H9 (cell line): Measurements from ENCODE around the gene HNMT. TPM values are rescaled to one million over a fixed set of nuclear protein-coding genes. Genes with fewer than 3 reads are reported as not detected.

Experiments used
- DNase-seq: peaks from one replicate; pipeline ENCODE4 v3.0.0-alpha.2; 2017
- H2AFZ ChIP-seq: one replicate; pipeline ENCODE4 v1.6.1; 2013; ENCODE audit warnings: mild to moderate bottlenecking, low read length, control low read depth, moderate library complexity
- H2AK5ac ChIP-seq: 2 replicates; pipeline ENCODE4 v1.6.1; 2013; ENCODE audit warnings: low read length, control low read depth, mixed read lengths; ENCODE audit not compliant: insufficient read length
- H2BK120ac ChIP-seq: one replicate; pipeline ENCODE4 v1.6.1; 2013; ENCODE audit warnings: low read depth, mild to moderate bottlenecking, low read length, control low read depth, inconsistent platforms; ENCODE audit not compliant: poor library complexity, severe bottlenecking
- H2BK12ac ChIP-seq: 2 replicates; pipeline ENCODE4 v1.6.1; 2013; ENCODE audit warnings: low read length, control low read depth, mixed read lengths, low read depth; ENCODE audit not compliant: insufficient read length
- H2BK15ac ChIP-seq: 2 replicates; pipeline ENCODE4 v1.6.1; 2013; ENCODE audit warnings: low read depth, low read length, control low read depth
- H2BK20ac ChIP-seq: one replicate; pipeline ENCODE4 v1.6.1; 2013; ENCODE audit warnings: low read depth, mild to moderate bottlenecking, low read length, control low read depth, inconsistent platforms; ENCODE audit not compliant: poor library complexity, severe bottlenecking
- H2BK5ac ChIP-seq: 2 replicates; pipeline ENCODE4 v1.6.1; 2013; ENCODE audit warnings: low read length, control low read depth, mixed read lengths; ENCODE audit not compliant: insufficient read length
- H3K14ac ChIP-seq: 2 replicates; pipeline ENCODE4 v1.6.1; 2013; ENCODE audit warnings: low read length, control low read depth; ENCODE audit not compliant: insufficient read depth
- H3K18ac ChIP-seq: 2 replicates; pipeline ENCODE4 v1.6.1; 2013; ENCODE audit warnings: low read depth, mild to moderate bottlenecking, mixed read lengths, low read length, control low read depth; ENCODE audit not compliant: insufficient read length
- H3K23ac ChIP-seq: 2 replicates; pipeline ENCODE4 v1.6.1; 2013; ENCODE audit warnings: low read length, control low read depth, mixed read lengths, low read depth; ENCODE audit not compliant: insufficient read length
- H3K23me2 ChIP-seq: 2 replicates; pipeline ENCODE4 v1.6.1; 2013; ENCODE audit warnings: low read depth, mild to moderate bottlenecking, mixed read lengths, low read length, control low read depth; ENCODE audit not compliant: insufficient read length, poor library complexity, severe bottlenecking
- H3K27ac ChIP-seq: 2 replicates; pipeline ENCODE4 v1.5.1; 2013; ENCODE audit warnings: low read length, control low read depth, mixed read lengths, low read depth; ENCODE audit not compliant: insufficient read length
- H3K27me3 ChIP-seq: 2 replicates; pipeline ENCODE4 v1.6.1; 2013; ENCODE audit warnings: low read length, control low read depth, inconsistent platforms; ENCODE audit not compliant: insufficient read depth
- H3K4ac ChIP-seq: 2 replicates; pipeline ENCODE4 v1.6.1; 2013; ENCODE audit warnings: low read depth, mild to moderate bottlenecking, control low read depth, inconsistent platforms, low read length, moderate library complexity
- H3K4me1 ChIP-seq: 2 replicates; pipeline ENCODE4 v1.6.1; 2013; ENCODE audit warnings: low read length, control low read depth, inconsistent platforms; ENCODE audit not compliant: insufficient read depth
- H3K4me2 ChIP-seq: 2 replicates; pipeline ENCODE4 v1.6.1; 2013; ENCODE audit warnings: low read length, control low read depth, mixed read lengths; ENCODE audit not compliant: insufficient read length, insufficient read depth
- H3K56ac ChIP-seq: 2 replicates; pipeline ENCODE4 v1.6.1; 2013; ENCODE audit warnings: low read depth, mild to moderate bottlenecking, mixed read lengths, low read length, control low read depth; ENCODE audit not compliant: insufficient read length
- H3K79me1 ChIP-seq: 2 replicates; pipeline ENCODE4 v1.6.1; 2013; ENCODE audit warnings: low read depth, mild to moderate bottlenecking, moderate library complexity, low read length, control low read depth, inconsistent platforms; ENCODE audit not compliant: insufficient read depth, poor library complexity, severe bottlenecking
- H3K79me2 ChIP-seq: 2 replicates; pipeline ENCODE4 v1.6.1; 2013; ENCODE audit warnings: low read length, control low read depth, inconsistent platforms; ENCODE audit not compliant: insufficient read depth
- H3K9ac ChIP-seq: 2 replicates; pipeline ENCODE4 v1.6.1; 2013; ENCODE audit warnings: low read length, control low read depth, mixed read lengths; ENCODE audit not compliant: insufficient read length; ENCODE audit errors: extremely low read depth
- H3K9me3 ChIP-seq: one replicate; pipeline ENCODE4 v1.6.1; 2013; ENCODE audit warnings: low read depth, low read length, inconsistent platforms; ENCODE audit not compliant: control insufficient read depth
- H3T11ph ChIP-seq: one replicate; pipeline ENCODE4 v1.6.1; 2013; ENCODE audit warnings: mild to moderate bottlenecking, low read length, control low read depth, inconsistent platforms
- H4K20me1 ChIP-seq: one replicate; pipeline ENCODE4 v1.6.1; 2013; ENCODE audit not compliant: control insufficient read depth, insufficient read length, insufficient read depth
- H4K5ac ChIP-seq: 2 replicates; pipeline ENCODE4 v1.6.1; 2013; ENCODE audit warnings: low read depth, mild to moderate bottlenecking, mixed read lengths, low read length, control low read depth; ENCODE audit not compliant: insufficient read length
- H4K8ac ChIP-seq: replicated peaks from 2 replicates; pipeline ENCODE4 v1.6.1; 2013; ENCODE audit warnings: low read length, control low read depth, mixed read lengths, low read depth; ENCODE audit not compliant: insufficient read length
- H4K91ac ChIP-seq: 2 replicates; pipeline ENCODE4 v1.6.1; 2013; ENCODE audit warnings: low read depth, mild to moderate bottlenecking, moderate library complexity, mixed read lengths, low read length, control low read depth; ENCODE audit not compliant: insufficient read length
- H3K27ac Mint-ChIP-seq, 3 experiments: 2 replicates in 2 of 3; 3 replicates in 1 of 3; pipeline ENCODE4 v1.8.0; 2020 to 2021; ENCODE audit warnings: mixed read lengths in 3 of 3, mild to moderate bottlenecking in 1 of 3, moderate library complexity in 1 of 3
- H3K27me3 Mint-ChIP-seq: 2 replicates; pipeline ENCODE4 v1.8.0; 2021; ENCODE audit warnings: low read depth, mild to moderate bottlenecking, moderate library complexity, mixed read lengths
- H3K36me3 Mint-ChIP-seq, 3 experiments: 2 replicates in 2 of 3; 3 replicates in 1 of 3; pipeline ENCODE4 v1.8.0; 2020 to 2021; ENCODE audit warnings: low read depth in 3 of 3, mixed read lengths in 3 of 3; ENCODE audit not compliant: insufficient read depth in 1 of 3
- H3K4me1 Mint-ChIP-seq, 2 experiments: 2 replicates each; pipeline ENCODE4 v1.8.0; 2020; ENCODE audit warnings: mixed read lengths in 2 of 2
- H3K4me3 Mint-ChIP-seq, 2 experiments: 2 replicates in 1 of 2; 3 replicates in 1 of 2; pipeline ENCODE4 v1.8.0; 2020 to 2021; ENCODE audit warnings: mild to moderate bottlenecking in 2 of 2, mixed read lengths in 2 of 2, moderate library complexity in 1 of 2
- H3K9me3 Mint-ChIP-seq, 2 experiments: 2 replicates in 1 of 2; 3 replicates in 1 of 2; pipeline ENCODE4 v1.8.0; 2020; ENCODE audit warnings: mild to moderate bottlenecking in 2 of 2, mixed read lengths in 2 of 2, moderate library complexity in 1 of 2
- CTCF ChIP-seq: fragments of 200-600 bp; sonication (generic); conservative IDR thresholded peaks from 3 replicates; pipeline ENCODE4 v1.8.0; 2021; ENCODE audit warnings: antibody characterized with exemption, mild to moderate bottlenecking
- WGBS: extraction: QIAGEN DNeasy Blood & Tissue Kit; methylation state at CpG from one replicate; pipeline ENCODE4 v1.1.7; 2013; ENCODE audit warnings: missing lambda C conversion rate, low lambda C conversion rate, mixed read lengths; ENCODE audit not compliant: insufficient read length; ENCODE audit errors: extremely low coverage; 5-methylcytosine and 5-hydroxymethylcytosine counted together
- total RNA-seq: library from RNA; stranded (reverse); gene quantifications from 2 replicates; pipeline ENCODE4 v1.2.1, GENCODE V29; 2021

Gene HNMT
- total RNA-seq, 1 experiment from 2014 or later = 1.3 TPM

GRCh38 chr2:137952586-137953129, 11.6 kb upstream of the HNMT start:
- no peaks in the 10 kb centered on the region for H3K79me1 ChIP-seq
- no peak overlapping the region for H2AFZ ChIP-seq
- H4K5ac ChIP-seq = no peak overlapping the region
- H3K27ac ChIP-seq = no peak overlapping the region
- DNase-seq = no peak
- TF ChIP-seq CTCF = no peak
- H3K56ac ChIP-seq = no peak overlapping the region
- H3K79me2 ChIP-seq = no peaks in the 10 kb centered on the region
- no peaks in the 10 kb centered on the region for H4K20me1 ChIP-seq
- H3K4me1 ChIP-seq = no peaks in the 10 kb centered on the region
- no peak overlapping the region for H3K18ac ChIP-seq
- no peaks in the 10 kb centered on the region; the same call in 1 of the 2 replicates for H3K27me3 ChIP-seq
- Mint-ChIP-seq H3K4me1 (peaks cover 23 to 24% of the 10 kb centered on the region in 2 experiments), H3K9me3 (no peaks in the 10 kb centered on the region), H3K27me3 (peaks cover 3% of the 10 kb centered on the region), H3K36me3 (no peaks in the 10 kb centered on the region), H3K4me3 (no peak overlapping the region), H3K27ac (no peak overlapping the region)
- no peak overlapping the region for H3K23ac ChIP-seq
- no peak overlapping the region for H4K8ac ChIP-seq
- WGBS = no CpG with 5 or more reads among the region's 9 CpGs
- H3K4me2 ChIP-seq = no peak overlapping the region
- H2BK12ac ChIP-seq = no peak overlapping the region
- no peak overlapping the region for H4K91ac ChIP-seq
- no peaks in the 10 kb centered on the region for H3K9me3 ChIP-seq
- no peaks in the 10 kb centered on the region for H3K23me2 ChIP-seq
- H2BK120ac ChIP-seq = no peak overlapping the region
- H3K4ac ChIP-seq = no peak overlapping the region
- H3K14ac ChIP-seq = no peak overlapping the region
- no peak overlapping the region for H3T11ph ChIP-seq
- no peak overlapping the region for H2BK20ac ChIP-seq
- H3K9ac ChIP-seq = no peak overlapping the region
- H2AK5ac ChIP-seq = no peak overlapping the region
- H2BK5ac ChIP-seq = no peak overlapping the region
- H2BK15ac ChIP-seq = no peak overlapping the region
